IPS-18c (cell line): Measurements from ENCODE around the gene CYBRD1.

ENCODE experiments used
- H3K4me3 ChIP-seq: 2 replicates; pipeline ENCODE4 v1.7.0; 2013; ENCODE audit warnings: low read depth, mild to moderate bottlenecking, low read length, moderate library complexity; ENCODE audit not compliant: insufficient read depth
- H3K9me3 ChIP-seq: one replicate; pipeline ENCODE4 v1.6.1; 2013; ENCODE audit warnings: mild to moderate bottlenecking, low read length, moderate library complexity; ENCODE audit not compliant: control insufficient read depth, insufficient read depth

The CYBRD1 gene

DNA sequence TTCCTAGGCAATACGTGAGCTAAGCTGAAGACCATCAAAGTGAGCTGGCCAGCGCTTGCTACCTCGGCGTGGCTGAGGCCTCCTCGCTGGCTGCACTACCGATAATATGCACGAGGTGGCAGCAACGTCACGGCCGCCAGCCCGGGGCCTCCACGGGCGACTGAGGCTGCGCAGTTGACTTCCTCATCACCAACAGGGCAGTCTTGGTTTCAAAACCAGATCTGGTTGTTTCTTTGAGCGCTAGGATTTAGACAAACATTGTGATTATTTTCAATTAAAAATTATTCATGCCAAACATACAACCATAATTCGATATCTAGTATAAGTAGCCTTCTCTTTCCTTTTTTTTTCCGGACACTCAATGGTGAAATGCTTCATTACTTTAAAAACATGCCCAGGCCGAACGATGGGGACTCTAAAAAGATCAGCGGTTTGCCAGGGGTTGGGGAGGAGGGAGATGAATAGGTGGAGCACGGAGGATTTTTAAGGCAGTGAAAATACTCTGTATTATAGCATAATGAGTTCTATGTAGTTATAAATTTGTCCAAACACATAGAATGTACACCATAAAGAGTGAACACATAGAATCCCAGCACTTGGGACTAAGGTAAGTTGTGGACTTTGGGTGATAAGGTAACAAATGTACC is 52.0 kb downstream of the CYBRD1 start:
- H3K9me3 ChIP-seq = no peaks in the 10 kb centered on the region
- no peak overlapping the region for H3K4me3 ChIP-seq

DNA sequence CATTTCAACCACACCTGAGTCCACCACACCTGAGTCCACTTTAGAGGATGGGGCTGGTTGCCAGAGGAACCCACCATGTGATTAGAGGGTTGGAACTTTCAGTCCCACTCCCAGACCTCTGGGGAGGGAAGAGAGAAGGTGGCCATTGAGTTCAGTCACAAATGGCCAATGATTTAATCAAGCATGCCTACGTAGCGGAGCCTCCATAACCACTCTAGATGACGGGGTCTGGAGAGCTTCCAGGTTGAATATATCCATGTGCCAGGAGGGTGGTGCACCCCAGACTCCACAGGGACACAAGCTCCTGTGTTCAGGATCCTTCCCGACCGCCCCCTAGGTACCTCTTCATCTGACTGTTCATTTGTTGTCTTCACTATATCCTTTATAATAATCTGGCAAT is 53.3 kb downstream of the CYBRD1 start:
- no peaks in the 10 kb centered on the region for H3K9me3 ChIP-seq
- no peak overlapping the region for H3K4me3 ChIP-seq

DNA sequence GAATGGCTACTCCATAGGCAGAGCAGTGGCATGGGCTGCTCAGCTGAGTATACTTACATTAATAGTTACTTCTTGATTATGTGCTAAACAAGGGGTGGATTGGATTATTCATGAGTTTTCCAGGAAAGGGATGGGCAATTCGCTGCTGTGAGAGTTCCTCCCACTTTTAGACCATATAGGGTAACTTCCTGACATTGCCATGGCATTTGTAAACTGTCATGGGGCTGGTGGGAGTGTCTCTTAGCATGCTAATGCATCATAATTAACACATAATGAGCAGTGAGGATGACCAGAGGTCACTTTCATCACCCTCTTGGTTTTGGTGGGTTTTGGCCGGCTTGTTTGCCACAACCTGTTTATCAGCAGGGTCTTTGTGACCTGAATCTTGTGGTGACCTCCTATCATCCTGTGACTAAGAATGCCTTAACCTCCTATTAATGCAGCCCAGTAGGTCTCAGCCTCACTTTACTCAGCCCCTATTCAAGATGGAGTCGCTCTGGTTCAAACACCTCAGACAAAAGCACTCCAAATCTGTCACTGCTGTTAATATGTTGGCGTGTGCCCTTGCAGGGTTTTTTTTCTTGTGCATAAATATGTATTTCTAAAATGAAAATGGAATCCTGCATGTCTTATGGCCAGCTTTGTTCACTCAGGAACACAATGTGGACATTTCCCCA is 56.0 kb downstream of the CYBRD1 start:
- no peaks in the 10 kb centered on the region for H3K9me3 ChIP-seq

GRCh38 chr2:171579481-171579880 is 57.2 kb downstream of the CYBRD1 start:
- no peak overlapping the region for H3K4me3 ChIP-seq
- no peaks in the 10 kb centered on the region for H3K9me3 ChIP-seq

More for the DNA sequence above, 56.0 kb downstream of the CYBRD1 start:
- no peak overlapping the region for H3K4me3 ChIP-seq

DNA sequence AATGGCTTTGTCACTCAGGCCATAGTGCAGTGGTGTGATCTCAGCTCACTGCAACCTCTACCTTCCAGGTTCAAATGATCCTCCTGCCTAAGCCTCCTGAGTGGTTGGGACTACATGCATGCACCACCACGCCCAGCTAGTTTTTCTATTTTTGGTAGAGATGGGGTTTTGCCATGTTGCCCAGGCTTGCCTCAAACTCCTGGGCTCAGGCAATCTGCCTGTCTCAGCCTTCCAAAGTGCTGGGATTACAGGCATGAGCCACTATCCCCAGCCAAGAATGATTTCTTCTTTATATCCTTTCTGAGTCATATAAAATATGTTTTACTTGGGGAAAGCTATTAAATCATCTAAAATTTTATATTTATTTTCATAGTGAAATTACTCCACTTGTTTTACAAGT is 61.3 kb downstream of the CYBRD1 start:
- Histone ChIP-seq H3K4me3 (no peak overlapping the region), H3K9me3 (no peaks in the 10 kb centered on the region)

DNA sequence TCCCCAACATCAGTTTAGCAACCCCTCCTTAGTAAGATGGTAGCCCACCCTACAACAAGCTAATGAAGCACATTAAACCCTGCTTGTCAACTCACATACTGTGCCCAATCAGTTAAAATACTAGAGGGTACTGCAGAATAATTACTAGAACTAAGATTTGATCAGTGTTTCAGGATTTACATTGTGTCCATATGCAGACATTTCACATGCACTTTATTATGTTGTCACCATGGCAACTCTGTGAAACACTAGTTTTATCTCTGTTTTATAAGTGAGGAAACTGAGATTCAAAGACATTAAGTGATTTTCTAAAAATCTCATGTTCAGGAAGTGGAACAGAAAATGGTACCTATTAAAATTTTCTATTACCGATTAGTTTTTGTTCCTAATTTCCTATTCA is 61.7 kb downstream of the CYBRD1 start:
- H3K4me3 ChIP-seq = no peak overlapping the region
- H3K9me3 ChIP-seq = no peaks in the 10 kb centered on the region

GRCh38 chr2:171587132-171587531 is 64.9 kb downstream of the CYBRD1 start:
- Histone ChIP-seq H3K9me3 (no peaks in the 10 kb centered on the region), H3K4me3 (no peak overlapping the region)

GRCh38 chr2:171587567-171587966 is 65.3 kb downstream of the CYBRD1 start:
- Histone ChIP-seq H3K4me3 (no peak overlapping the region), H3K9me3 (no peaks in the 10 kb centered on the region)

DNA sequence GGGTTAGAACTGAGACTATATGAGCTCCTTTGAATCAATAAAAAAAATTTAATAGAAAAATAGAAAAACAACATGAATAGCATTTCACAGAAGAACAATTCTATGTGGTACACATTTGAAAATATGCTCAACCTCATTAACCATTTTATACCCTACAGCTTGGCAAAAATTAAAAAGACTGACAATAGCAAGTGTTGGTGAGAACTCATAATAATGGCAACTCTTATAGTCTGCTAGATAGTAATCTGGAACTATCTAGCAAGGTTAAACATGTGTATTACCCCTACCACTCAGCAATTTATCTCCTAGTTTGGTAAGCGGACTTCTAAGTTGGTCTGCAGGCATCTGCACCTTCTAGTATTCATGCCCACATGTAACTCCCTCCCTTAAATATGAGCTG is 67.8 kb downstream of the CYBRD1 start:
- Histone ChIP-seq H3K9me3 (no peaks in the 10 kb centered on the region), H3K4me3 (no peak overlapping the region)

- no peaks in the 10 kb centered on the region for H3K9me3 ChIP-seq
- H3K4me3 ChIP-seq = no peak overlapping the region
Observed at GRCh38 chr2:171592036-171592555, 69.8 kb downstream of the CYBRD1 start.

- H3K4me3 ChIP-seq = no peak overlapping the region
- H3K9me3 ChIP-seq = no peaks in the 10 kb centered on the region
Observed at GRCh38 chr2:171595456-171595855, 73.2 kb downstream of the CYBRD1 start.

- Histone ChIP-seq H3K9me3 (no peaks in the 10 kb centered on the region), H3K4me3 (no peak overlapping the region)
Observed at GRCh38 chr2:171595896-171596295, 73.6 kb downstream of the CYBRD1 start.

DNA sequence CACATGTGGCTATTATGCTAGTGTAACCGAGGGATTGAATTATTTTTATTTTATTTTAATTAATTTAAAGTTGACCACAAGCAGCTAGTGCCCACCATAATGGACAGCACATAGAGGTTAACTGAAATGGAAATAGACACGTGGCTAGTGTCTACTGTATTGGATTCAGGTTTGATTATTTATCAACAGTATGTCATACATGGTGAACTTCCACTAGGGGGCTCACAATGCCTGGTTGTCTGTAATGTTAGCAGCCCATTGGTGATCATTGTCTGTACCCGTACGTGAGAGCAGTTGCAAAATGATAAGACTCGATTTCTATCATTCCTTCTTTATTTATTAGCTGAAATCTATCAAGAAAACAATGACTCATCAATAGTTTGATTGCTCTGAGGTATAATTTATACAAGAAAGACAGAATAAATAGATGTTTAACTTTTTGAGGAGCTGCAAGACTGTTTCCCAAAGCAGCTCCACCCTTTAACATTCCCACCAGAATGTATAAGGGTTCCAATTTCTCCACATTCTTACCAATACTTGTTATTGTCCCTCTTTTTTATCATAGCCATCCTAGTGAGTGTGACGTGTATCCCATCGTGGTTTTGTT is 76.5 kb downstream of the CYBRD1 start:
- no peaks in the 10 kb centered on the region for H3K9me3 ChIP-seq
- H3K4me3 ChIP-seq = no peak overlapping the region

GRCh38 chr2:171600126-171600525 is 77.9 kb downstream of the CYBRD1 start:
- Histone ChIP-seq H3K4me3 (no peak overlapping the region), H3K9me3 (no peaks in the 10 kb centered on the region)

GRCh38 chr2:171602352-171602751 is 80.1 kb downstream of the CYBRD1 start:
- Histone ChIP-seq H3K4me3 (no peak overlapping the region), H3K9me3 (no peaks in the 10 kb centered on the region)
